GM12878 (cell line): ENCODE results near the gene FCAMR. TPM values are rescaled to one million over a fixed set of nuclear protein-coding genes. Genes with fewer than 3 reads are reported as not detected.

ENCODE experiments used
- ATAC-seq: fragments of 200-7000 bp; cut with Tn5 transposase; 3 replicates; pipeline ENCODE4 v1.9.1; 2020; ENCODE audit warnings: mild to moderate bottlenecking, moderate library complexity
- BruUV-seq: library from RNA; stranded (reverse); fragments of 400-500 nt; replicated peaks from 2 replicates; lab custom pipeline; 2021; lab: Mats Ljungman, UMichigan
- CTCF ChIA-PET: fragments of 300-600 bp; sonication (Branson Sonifier 250); formaldehyde crosslinking; extraction: SDS; loops from one replicate; lab custom pipeline; 2021; ENCODE audit warnings: inconsistent platforms; lab: Yijun Ruan, JAX
- POLR2A ChIA-PET: fragments of 350-600 bp; formaldehyde crosslinking; extraction: SDS; loops from one replicate; lab custom pipeline; 2021; ENCODE audit warnings: inconsistent platforms; lab: Charles Lee
- RAD21 ChIA-PET: fragments of 300-600 bp; sonication (Branson Sonifier 250); formaldehyde crosslinking; loops from one replicate; lab custom pipeline; 2023; ENCODE audit warnings: antibody characterized with exemption; ENCODE audit not compliant: unreplicated experiment; lab: Charles Lee
- SMC1A ChIA-PET: fragments of 300-600 bp; sonication (Branson Sonifier 250); formaldehyde crosslinking; loops from one replicate; lab custom pipeline; 2023; ENCODE audit not compliant: unreplicated experiment, uncharacterized antibody; lab: Charles Lee
- DNase-seq: peaks from one replicate; pipeline ENCODE4 v3.0.0-alpha.2; 2011; ENCODE audit warnings: low read depth, low spot score
- FAIRE-seq: peaks from 3 replicates; lab custom pipeline; 2011; peaks lifted over from hg19 to GRCh38; lab: Jason Lieb, UNC
- H2AFZ ChIP-seq: 2 replicates; pipeline ENCODE4 v1.6.0; 2011; ENCODE audit warnings: low read depth, low read length, control low read depth; ENCODE audit not compliant: control insufficient read depth
- H3K27ac ChIP-seq: 2 replicates; pipeline ENCODE4 v1.5.1; 2011; ENCODE audit warnings: control low read depth; ENCODE audit not compliant: control insufficient read depth, insufficient read depth
- H3K27me3 ChIP-seq, 2 experiments: replicated peaks in 1 of 2; 2 replicates each; pipeline versions ENCODE4 v1.6.0 to v1.6.1; 2011; ENCODE audit warnings: low read length in 1 of 2; ENCODE audit not compliant: control insufficient read depth in 2 of 2, insufficient read depth in 2 of 2
- H3K36me3 ChIP-seq, 2 experiments: 2 replicates each; pipeline ENCODE4 v1.5.1; 2011; ENCODE audit warnings: low read length in 1 of 2; ENCODE audit not compliant: control insufficient read depth in 2 of 2, insufficient read depth in 2 of 2
- H3K4me1 ChIP-seq: 2 replicates; pipeline ENCODE4 v1.6.1; 2011; ENCODE audit warnings: mild to moderate bottlenecking, low read length, moderate library complexity, mixed read lengths; ENCODE audit not compliant: control insufficient read depth, insufficient read depth
- H3K4me2 ChIP-seq: 2 replicates; pipeline ENCODE4 v1.6.0; 2011; ENCODE audit warnings: control low read depth; ENCODE audit not compliant: control insufficient read depth, insufficient read depth
- H3K4me3 ChIP-seq: fragments of 200-600 bp; sonication (generic); 2 replicates; pipeline ENCODE4 v1.5.1; 2016
- H3K79me2 ChIP-seq: 2 replicates; pipeline ENCODE4 v1.6.0; 2011; ENCODE audit warnings: low read length; ENCODE audit not compliant: control insufficient read depth, insufficient read depth
- H3K9ac ChIP-seq: 2 replicates; pipeline ENCODE4 v1.8.0; 2011; ENCODE audit warnings: low read length, control low read depth, mixed read lengths; ENCODE audit not compliant: control insufficient read depth, insufficient read depth
- H3K9me3 ChIP-seq: replicated peaks from 3 replicates; pipeline ENCODE4 v1.5.1; 2011; ENCODE audit warnings: mild to moderate bottlenecking, low read length; ENCODE audit not compliant: control insufficient read depth, insufficient read depth
- H4K20me1 ChIP-seq: 2 replicates; pipeline ENCODE4 v1.6.0; 2011; ENCODE audit not compliant: control insufficient read depth, insufficient read depth
- ATF2 ChIP-seq: IDR thresholded peaks from 2 replicates; pipeline ENCODE4 v1.6.1; 2012; ENCODE audit warnings: low read length, inconsistent platforms
- ATF3 ChIP-seq: IDR thresholded peaks from 2 replicates; pipeline ENCODE4 v1.6.1; 2011; ENCODE audit warnings: low read depth, mild to moderate bottlenecking, low read length, moderate library complexity, borderline replicate concordance; ENCODE audit errors: extremely low read depth
- CEBPB ChIP-seq, 2 experiments: fragments of 150-350 bp in 1 of 2; IDR thresholded peaks; 2 replicates each; pipeline ENCODE4 v1.6.1; 2012 to 2014; ENCODE audit warnings: low read depth in 2 of 2, low read length in 2 of 2, borderline replicate concordance in 1 of 2, inconsistent platforms in 1 of 2
- GATAD2B ChIP-seq: fragments of 450-650 bp; conservative IDR thresholded peaks from 2 replicates; pipeline ENCODE4 v1.6.1; 2017; ENCODE audit warnings: low read depth, mild to moderate bottlenecking, moderate library complexity
- HDAC6 ChIP-seq: fragments of 200-600 bp; sonication (generic); IDR thresholded peaks from one replicate; pipeline ENCODE4 v1.8.0; 2017; ENCODE audit warnings: antibody characterized with exemption; ENCODE audit not compliant: unreplicated experiment
- JUNB ChIP-seq: IDR thresholded peaks from 2 replicates; pipeline ENCODE4 v1.6.1; 2016; ENCODE audit warnings: antibody characterized with exemption, mild to moderate bottlenecking
- NFXL1 ChIP-seq: fragments of 450-650 bp; IDR thresholded peaks from 2 replicates; pipeline ENCODE4 v1.6.1; 2017; ENCODE audit warnings: antibody characterized with exemption, mild to moderate bottlenecking, borderline replicate concordance
- PML ChIP-seq: IDR thresholded peaks from 2 replicates; pipeline ENCODE4 v1.6.1; 2012; ENCODE audit warnings: low read length, inconsistent platforms
- POLR2AphosphoS2 ChIP-seq: IDR thresholded peaks from 2 replicates; pipeline ENCODE4 v1.6.1; 2011; ENCODE audit warnings: low read depth, mild to moderate bottlenecking, low read length, improper control_type of control experiment, moderate library complexity
- SPI1 ChIP-seq: IDR thresholded peaks from 2 replicates; pipeline ENCODE4 v1.6.1; 2011; ENCODE audit warnings: low read depth, mild to moderate bottlenecking, low read length, moderate library complexity, borderline replicate concordance; ENCODE audit not compliant: insufficient read depth
- SREBF1 ChIP-seq: IDR thresholded peaks from 2 replicates; pipeline ENCODE4 v1.6.1; 2012; ENCODE audit warnings: mild to moderate bottlenecking, low read length
- STAT3 ChIP-seq: IDR thresholded peaks from 2 replicates; pipeline ENCODE4 v1.6.1; 2011; ENCODE audit warnings: low read depth, low read length, improper control_type of control experiment
- SUPT20H ChIP-seq: IDR thresholded peaks from 2 replicates; pipeline ENCODE4 v1.6.1; 2011; ENCODE audit warnings: low read depth, mild to moderate bottlenecking, low read length, moderate library complexity, borderline replicate concordance; ENCODE audit not compliant: control insufficient read depth
- WRNIP1 ChIP-seq: IDR thresholded peaks from 2 replicates; pipeline ENCODE4 v1.6.1; 2011; ENCODE audit warnings: low read depth, low read length, improper control_type of control experiment, borderline replicate concordance
- ZNF384 ChIP-seq: IDR thresholded peaks from 2 replicates; pipeline ENCODE4 v1.6.1; 2012; ENCODE audit warnings: low read depth, mild to moderate bottlenecking, low read length, improper control_type of control experiment, borderline replicate concordance
- ZNF687 ChIP-seq: fragments of 450-650 bp; IDR thresholded peaks from 2 replicates; pipeline ENCODE4 v1.6.1; 2017; ENCODE audit warnings: mild to moderate bottlenecking, moderate library complexity
- WGBS: methylation state at CpG from one replicate; pipeline ENCODE4 v1.1.6; 2016; ENCODE audit warnings: low lambda C conversion rate; ENCODE audit not compliant: insufficient replicate concordance, insufficient coverage; ENCODE audit errors: missing lambda C conversion rate; 5-methylcytosine and 5-hydroxymethylcytosine counted together
- in situ Hi-C: fragments of 300-500 bp; cut with MboI; formaldehyde crosslinking; loops from 9 replicates; pipeline ENCODE4 v1.14.3; 2018; ENCODE audit warnings: mixed read lengths
- intact Hi-C: fragments of 100-400 bp; cut with micrococcal nuclease; formaldehyde crosslinking; loops from one replicate; pipeline ENCODE4 v1.14.2; 2022; ENCODE audit not compliant: unreplicated experiment
- polyA plus RNA-seq, 11 experiments: library from polyadenylated mRNA; depleted of rRNA in 4 of 11; unstranded in 6 of 11; stranded (reverse) in 5 of 11; fragments of >200 nt; fragmentation: Nextera tagmentation in 4 of 11; fragmentation: Illumina TruSeq in 1 of 11; extraction: Ambion mirVana in 4 of 11; extraction: Trizol in 1 of 11; gene quantifications; 1 replicate in 1 of 11; 2 replicates in 10 of 11; pipeline versions ENCODE4 v1.2.1 to v1.2.3, GENCODE V29; 2011 to 2016; ENCODE audit warnings: inconsistent platforms in 2 of 11, missing spikeins in 2 of 11, low read depth in 1 of 11
- total RNA-seq, 4 experiments: library from RNA; depleted of rRNA in 3 of 4; stranded (reverse); fragments of >200 nt in 3 of 4; fragmentation: Illumina TruSeq in 1 of 4; extraction: Trizol in 1 of 4; gene quantifications; 2 replicates each; pipeline versions ENCODE4 v1.2.1 to v1.2.3, GENCODE V29; 2013 to 2021

Gene FCAMR
- total and polyA plus RNA-seq, 10 of the 15 experiments (the other 5 are each of a cell fraction or from before 2014, with no cell fraction given) = 0.04 to 0.15 (median 0.06) TPM; not detected in 3

- CTCF ChIA-PET = interaction anchor here (0.9 to 12.2 kb wide), 12 partner anchors 9 to 328 kb away, joined by 3 to 298 read pairs (median 4); partner anchors contain the start of gene IL20
- POLR2A ChIA-PET = interaction anchor here (0.7 kb wide), 1 partner anchor 18 kb away, joined by 3 read pairs; no protein-coding TSS in a partner anchor
- intact Hi-C loops (no loop called here), in situ Hi-C loops (no loop called here)
- Histone ChIP-seq H3K4me2 (no peak overlapping the region), H3K27me3 (no peaks in the 10 kb centered on the region; a peak in 2 of 4 replicates), H3K9me3 (no peaks in the 10 kb centered on the region), H4K20me1 (no peaks in the 10 kb centered on the region), H3K9ac (no peak overlapping the region), H3K36me3 (no peaks in the 10 kb centered on the region), H3K4me1 (no peaks in the 10 kb centered on the region), H2AFZ (no peak overlapping the region), H3K27ac (no peak overlapping the region), H3K4me3 (no peak overlapping the region), H3K79me2 (no peaks in the 10 kb centered on the region)
- BruUV-seq = no TSS peak
- TF ChIP-seq ATF3 (no peak), GATAD2B (no peak), ZNF384 (no peak), ZNF687 (no peak), HDAC6 (no peak), SUPT20H (no peak), SREBF1 (no peak), POLR2AphosphoS2 (no peak), CEBPB (IDR thresholded peaks at IDR 0.05; ENCODE audit: borderline replicate concordance in 1 of 2, low read depth in 2 of 2, low read length in 2 of 2) (no peak), ATF2 (no peak), PML (no peak), STAT3 (no peak), SPI1 (no peak), NFXL1 (no peak), JUNB (no peak), WRNIP1 (no peak)
- RAD21 ChIA-PET = interaction anchor here (0.6 to 1.1 kb wide), 2 partner anchors 252 to 441 kb away, joined by 3 read pairs; no protein-coding TSS in a partner anchor
- FAIRE-seq = no peak
- no peak for DNase-seq
- SMC1A ChIA-PET = interaction anchor here (0.7 to 8.2 kb wide), 6 partner anchors 10 to 355 kb away, joined by 3 to 148 read pairs (median 3); no protein-coding TSS in a partner anchor
- WGBS = 11% methylated on average over 3 of the region's 3 CpGs
- ATAC-seq = no peak
Observed at GRCh38 chr1:206986402-206986801, 16.1 kb upstream of the FCAMR start.
